ENCODE measurements around the gene AFF3. TPM values are rescaled to one million over a fixed set of nuclear protein-coding genes. Genes with fewer than 3 reads are reported as not detected.

The AFF3 gene
- polyA plus RNA-seq, 1 donor (not counting 4 experiments of a cell fraction or from before 2014, with no cell fraction given) = not detected

- no peaks in the 10 kb centered on the region for H3K9me3 ChIP-seq (ENCODE audit: control insufficient read depth, low read depth, low read length)
- H3K4me2 ChIP-seq (ENCODE audit: control insufficient read depth, extremely low read depth, insufficient read depth, low read depth, low read length) = no peak overlapping the region
- DNase-seq (ENCODE audit: low read depth, low spot score) (no peak), FAIRE-seq (no peak)
- H3K36me3 ChIP-seq (ENCODE audit: control insufficient read depth in 2 of 2, extremely low read depth in 1 of 2, insufficient read depth in 2 of 2, low read length in 2 of 2) = no peaks in the 10 kb centered on the region
- H4K20me1 ChIP-seq (ENCODE audit: control insufficient read depth, extremely low read depth, insufficient read depth, low read length) = no peaks in the 10 kb centered on the region
- TF ChIP-seq CTCF (optimal IDR thresholded peaks at IDR 0.05 in 1 of 3, IDR thresholded peaks at IDR 0.05 in 1 of 3, conservative IDR thresholded peaks at IDR 0.05 in 1 of 3; ENCODE audit: extremely low read depth in 1 of 3, insufficient read depth in 2 of 3, low read length in 3 of 3) (no peak), EZH2 (IDR thresholded peaks at IDR 0.05; ENCODE audit: low read length) (no peak)
- H3K4me1 ChIP-seq (ENCODE audit: control insufficient read depth, extremely low read depth, insufficient read depth, low read length) = no peaks in the 10 kb centered on the region
- no peak overlapping the region for H2AFZ ChIP-seq (ENCODE audit: control insufficient read depth, low read length)
- H3K27me3 ChIP-seq (ENCODE audit: control insufficient read depth, extremely low read depth, insufficient read depth, low read length) = peaks cover 27% of the 10 kb centered on the region
- H3K27ac ChIP-seq (ENCODE audit: control insufficient read depth, insufficient read depth, low read length) = no peak overlapping the region
- H3K79me2 ChIP-seq (ENCODE audit: control insufficient read depth, insufficient read depth, low read length) = no peaks in the 10 kb centered on the region
- no peak overlapping the region for H3K9ac ChIP-seq (ENCODE audit: control insufficient read depth, extremely low read depth, insufficient read depth, low read length)
- dilution Hi-C loops (cut with MboI; ENCODE audit: extremely low pct_ligation_motif_present, low sequenced_read_pairs) = no loop called here
- no peak overlapping the region for H3K4me3 ChIP-seq (ENCODE audit: control insufficient read depth in 2 of 3, extremely low read depth in 1 of 3, insufficient read depth in 2 of 3, low read depth in 1 of 3, low read length in 3 of 3)
- no peaks in the 10 kb centered on the region for H3K9me1 ChIP-seq (ENCODE audit: control insufficient read depth, extremely low read depth, insufficient read depth, low read length)
Observed at GRCh38 chr2:99602476-99602875, 539.9 kb downstream of the AFF3 start.

GRCh38 chr2:99600981-99601651 is 541.3 kb downstream of the AFF3 start:
- dilution Hi-C loops (cut with MboI; ENCODE audit: extremely low pct_ligation_motif_present, low sequenced_read_pairs) = no loop called here
- H3K4me3 ChIP-seq (ENCODE audit: control insufficient read depth in 2 of 3, extremely low read depth in 1 of 3, insufficient read depth in 2 of 3, low read depth in 1 of 3, low read length in 3 of 3) = no peak overlapping the region
- no peak overlapping the region for H3K27ac ChIP-seq (ENCODE audit: control insufficient read depth, insufficient read depth, low read length)
- H2AFZ ChIP-seq (ENCODE audit: control insufficient read depth, low read length) = no peak overlapping the region
- H3K79me2 ChIP-seq (ENCODE audit: control insufficient read depth, insufficient read depth, low read length) = no peaks in the 10 kb centered on the region
- H3K36me3 ChIP-seq (ENCODE audit: control insufficient read depth in 2 of 2, extremely low read depth in 1 of 2, insufficient read depth in 2 of 2, low read length in 2 of 2) = no peaks in the 10 kb centered on the region
- H3K9me1 ChIP-seq (ENCODE audit: control insufficient read depth, extremely low read depth, insufficient read depth, low read length) = no peaks in the 10 kb centered on the region
- TF ChIP-seq EZH2 (IDR thresholded peaks at IDR 0.05; ENCODE audit: low read length) (no peak), CTCF (optimal IDR thresholded peaks at IDR 0.05 in 1 of 3, IDR thresholded peaks at IDR 0.05 in 1 of 3, conservative IDR thresholded peaks at IDR 0.05 in 1 of 3; ENCODE audit: extremely low read depth in 1 of 3, insufficient read depth in 2 of 3, low read length in 3 of 3) (no peak)
- peaks cover 27% of the 10 kb centered on the region for H3K27me3 ChIP-seq (ENCODE audit: control insufficient read depth, extremely low read depth, insufficient read depth, low read length)
- no peaks in the 10 kb centered on the region for H3K9me3 ChIP-seq (ENCODE audit: control insufficient read depth, low read depth, low read length)
- no peaks in the 10 kb centered on the region for H3K4me1 ChIP-seq (ENCODE audit: control insufficient read depth, extremely low read depth, insufficient read depth, low read length)
- H3K4me2 ChIP-seq (ENCODE audit: control insufficient read depth, extremely low read depth, insufficient read depth, low read depth, low read length) = no peak overlapping the region
- no peak overlapping the region for H3K9ac ChIP-seq (ENCODE audit: control insufficient read depth, extremely low read depth, insufficient read depth, low read length)
- FAIRE-seq (no peak), DNase-seq (ENCODE audit: low read depth, low spot score) (no peak)
- no peaks in the 10 kb centered on the region for H4K20me1 ChIP-seq (ENCODE audit: control insufficient read depth, extremely low read depth, insufficient read depth, low read length)

Data from keratinocyte (primary cell).